GM12878 (cell line): Measurements from ENCODE around the gene BBS9. TPM values are rescaled to one million over a fixed set of nuclear protein-coding genes. Genes with fewer than 3 reads are reported as not detected.

ENCODE experiments used
- ATAC-seq: fragments of 200-7000 bp; cut with Tn5 transposase; 3 replicates; pipeline ENCODE4 v1.9.1; 2020; ENCODE audit warnings: mild to moderate bottlenecking, moderate library complexity
- BruUV-seq: library from RNA; stranded (reverse); fragments of 400-500 nt; replicated peaks from 2 replicates; lab custom pipeline; 2021; lab: Mats Ljungman, UMichigan
- CTCF ChIA-PET: fragments of 300-600 bp; sonication (Branson Sonifier 250); formaldehyde crosslinking; extraction: SDS; loops from one replicate; lab custom pipeline; 2021; ENCODE audit warnings: inconsistent platforms; lab: Yijun Ruan, JAX
- POLR2A ChIA-PET: fragments of 350-600 bp; formaldehyde crosslinking; extraction: SDS; loops from one replicate; lab custom pipeline; 2021; ENCODE audit warnings: inconsistent platforms; lab: Charles Lee
- RAD21 ChIA-PET: fragments of 300-600 bp; sonication (Branson Sonifier 250); formaldehyde crosslinking; loops from one replicate; lab custom pipeline; 2023; ENCODE audit warnings: antibody characterized with exemption; ENCODE audit not compliant: unreplicated experiment; lab: Charles Lee
- SMC1A ChIA-PET: fragments of 300-600 bp; sonication (Branson Sonifier 250); formaldehyde crosslinking; loops from one replicate; lab custom pipeline; 2023; ENCODE audit not compliant: unreplicated experiment, uncharacterized antibody; lab: Charles Lee
- DNase-seq: peaks from one replicate; pipeline ENCODE4 v3.0.0-alpha.2; 2011; ENCODE audit warnings: low read depth, low spot score
- FAIRE-seq: peaks from 3 replicates; lab custom pipeline; 2011; peaks lifted over from hg19 to GRCh38; lab: Jason Lieb, UNC
- H2AFZ ChIP-seq: 2 replicates; pipeline ENCODE4 v1.6.0; 2011; ENCODE audit warnings: low read depth, low read length, control low read depth; ENCODE audit not compliant: control insufficient read depth
- H3K27ac ChIP-seq: 2 replicates; pipeline ENCODE4 v1.5.1; 2011; ENCODE audit warnings: control low read depth; ENCODE audit not compliant: control insufficient read depth, insufficient read depth
- H3K27me3 ChIP-seq, 2 experiments: replicated peaks in 1 of 2; 2 replicates each; pipeline versions ENCODE4 v1.6.0 to v1.6.1; 2011; ENCODE audit warnings: low read length in 1 of 2; ENCODE audit not compliant: control insufficient read depth in 2 of 2, insufficient read depth in 2 of 2
- H3K36me3 ChIP-seq, 2 experiments: 2 replicates each; pipeline ENCODE4 v1.5.1; 2011; ENCODE audit warnings: low read length in 1 of 2; ENCODE audit not compliant: control insufficient read depth in 2 of 2, insufficient read depth in 2 of 2
- H3K4me1 ChIP-seq: 2 replicates; pipeline ENCODE4 v1.6.1; 2011; ENCODE audit warnings: mild to moderate bottlenecking, low read length, moderate library complexity, mixed read lengths; ENCODE audit not compliant: control insufficient read depth, insufficient read depth
- H3K4me2 ChIP-seq: 2 replicates; pipeline ENCODE4 v1.6.0; 2011; ENCODE audit warnings: control low read depth; ENCODE audit not compliant: control insufficient read depth, insufficient read depth
- H3K4me3 ChIP-seq: fragments of 200-600 bp; sonication (generic); 2 replicates; pipeline ENCODE4 v1.5.1; 2016
- H3K79me2 ChIP-seq: 2 replicates; pipeline ENCODE4 v1.6.0; 2011; ENCODE audit warnings: low read length; ENCODE audit not compliant: control insufficient read depth, insufficient read depth
- H3K9ac ChIP-seq: 2 replicates; pipeline ENCODE4 v1.8.0; 2011; ENCODE audit warnings: low read length, control low read depth, mixed read lengths; ENCODE audit not compliant: control insufficient read depth, insufficient read depth
- H3K9me3 ChIP-seq: replicated peaks from 3 replicates; pipeline ENCODE4 v1.5.1; 2011; ENCODE audit warnings: mild to moderate bottlenecking, low read length; ENCODE audit not compliant: control insufficient read depth, insufficient read depth
- H4K20me1 ChIP-seq: 2 replicates; pipeline ENCODE4 v1.6.0; 2011; ENCODE audit not compliant: control insufficient read depth, insufficient read depth
- BRCA1 ChIP-seq: IDR thresholded peaks from 2 replicates; pipeline ENCODE4 v1.6.1; 2011; ENCODE audit warnings: low read depth, low read length, improper control_type of control experiment
- CBX5 ChIP-seq: sonication (generic); IDR thresholded peaks from 2 replicates; pipeline ENCODE4 v1.6.1; 2016; ENCODE audit warnings: low read depth, moderate library complexity, mild to moderate bottlenecking, inconsistent platforms
- CHD4 ChIP-seq: fragments of 200-600 bp; sonication (generic); IDR thresholded peaks from 2 replicates; pipeline ENCODE4 v1.6.1; 2016; ENCODE audit warnings: mild to moderate bottlenecking
- CUX1 ChIP-seq: IDR thresholded peaks from 2 replicates; pipeline ENCODE4 v1.6.1; 2012; ENCODE audit warnings: improper control_type of control experiment, low read depth, low read length; ENCODE audit not compliant: insufficient replicate concordance
- GATAD2B ChIP-seq: fragments of 450-650 bp; conservative IDR thresholded peaks from 2 replicates; pipeline ENCODE4 v1.6.1; 2017; ENCODE audit warnings: low read depth, mild to moderate bottlenecking, moderate library complexity
- MLLT1 ChIP-seq: fragments of 450-650 bp; IDR thresholded peaks from 2 replicates; pipeline ENCODE4 v1.6.1; 2016; ENCODE audit warnings: mild to moderate bottlenecking
- MTA2 ChIP-seq: fragments of 450-650 bp; IDR thresholded peaks from 2 replicates; pipeline ENCODE4 v1.6.1; 2016; ENCODE audit warnings: low read depth, mild to moderate bottlenecking, moderate library complexity
- NRF1 ChIP-seq: conservative IDR thresholded peaks from 2 replicates; pipeline ENCODE4 v1.6.1; 2011; ENCODE audit warnings: mild to moderate bottlenecking, low read depth, low read length, improper control_type of control experiment
- SIX5 ChIP-seq: IDR thresholded peaks from 2 replicates; pipeline ENCODE4 v1.6.1; 2011; ENCODE audit warnings: mild to moderate bottlenecking, low read depth, low read length, moderate library complexity; ENCODE audit not compliant: severe bottlenecking
- SRF ChIP-seq, 2 experiments: IDR thresholded peaks; 2 replicates each; pipeline ENCODE4 v1.6.1; 2011; ENCODE audit warnings: low read depth in 2 of 2, low read length in 2 of 2, mild to moderate bottlenecking in 1 of 2, moderate library complexity in 1 of 2
- WGBS: methylation state at CpG from one replicate; pipeline ENCODE4 v1.1.6; 2016; ENCODE audit warnings: low lambda C conversion rate; ENCODE audit not compliant: insufficient replicate concordance, insufficient coverage; ENCODE audit errors: missing lambda C conversion rate; 5-methylcytosine and 5-hydroxymethylcytosine counted together
- in situ Hi-C: fragments of 300-500 bp; cut with MboI; formaldehyde crosslinking; loops from 9 replicates; pipeline ENCODE4 v1.14.3; 2018; ENCODE audit warnings: mixed read lengths
- intact Hi-C: fragments of 100-400 bp; cut with micrococcal nuclease; formaldehyde crosslinking; loops from one replicate; pipeline ENCODE4 v1.14.2; 2022; ENCODE audit not compliant: unreplicated experiment
- polyA plus RNA-seq, 11 experiments: library from polyadenylated mRNA; depleted of rRNA in 4 of 11; unstranded in 6 of 11; stranded (reverse) in 5 of 11; fragments of >200 nt; fragmentation: Nextera tagmentation in 4 of 11; fragmentation: Illumina TruSeq in 1 of 11; extraction: Ambion mirVana in 4 of 11; extraction: Trizol in 1 of 11; gene quantifications; 1 replicate in 1 of 11; 2 replicates in 10 of 11; pipeline versions ENCODE4 v1.2.1 to v1.2.3, GENCODE V29; 2011 to 2016; ENCODE audit warnings: inconsistent platforms in 2 of 11, missing spikeins in 2 of 11, low read depth in 1 of 11
- total RNA-seq, 4 experiments: library from RNA; depleted of rRNA in 3 of 4; stranded (reverse); fragments of >200 nt in 3 of 4; fragmentation: Illumina TruSeq in 1 of 4; extraction: Trizol in 1 of 4; gene quantifications; 2 replicates each; pipeline versions ENCODE4 v1.2.1 to v1.2.3, GENCODE V29; 2013 to 2021
- TF ChIP-seq, protein P1 (sequence below): fragments of 450-650 bp; IDR thresholded peaks from 2 replicates; pipeline ENCODE4 v1.6.1; 2017; ENCODE audit warnings: mild to moderate bottlenecking, moderate library complexity

Gene BBS9
- total and polyA plus RNA-seq, 10 of the 15 experiments (the other 5 are each of a cell fraction or from before 2014, with no cell fraction given), result 1.2 to 5.6 (median 2.3) TPM

DNA sequence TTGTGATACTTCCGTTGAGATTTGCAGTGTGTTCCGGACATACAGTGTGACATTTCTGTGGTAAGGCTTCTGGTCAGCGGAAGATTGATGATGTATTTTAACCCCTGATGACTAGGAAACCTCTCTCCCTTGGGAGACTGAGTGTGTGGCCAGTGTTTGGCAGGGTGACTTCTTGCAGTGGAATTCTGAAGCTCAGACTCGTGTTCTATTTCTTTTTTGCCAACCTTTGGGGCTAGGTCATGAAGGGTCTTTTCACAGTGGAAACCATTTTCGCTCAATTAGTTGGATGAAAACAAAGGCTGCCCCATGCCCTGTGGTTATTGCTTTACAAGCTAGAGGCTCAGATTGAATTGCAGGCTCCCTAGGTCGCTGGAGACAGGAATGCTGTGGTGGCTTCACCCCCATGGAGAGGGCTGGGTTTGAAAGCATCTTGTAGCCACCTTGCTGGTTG lies 288.9 kb downstream of the BBS9 start (continued):
- no peak for TF ChIP-seq CUX1
- TF ChIP-seq SRF (IDR thresholded peaks at IDR 0.05; ENCODE audit: low read depth in 2 of 2, low read length in 2 of 2), result no peak

DNA sequence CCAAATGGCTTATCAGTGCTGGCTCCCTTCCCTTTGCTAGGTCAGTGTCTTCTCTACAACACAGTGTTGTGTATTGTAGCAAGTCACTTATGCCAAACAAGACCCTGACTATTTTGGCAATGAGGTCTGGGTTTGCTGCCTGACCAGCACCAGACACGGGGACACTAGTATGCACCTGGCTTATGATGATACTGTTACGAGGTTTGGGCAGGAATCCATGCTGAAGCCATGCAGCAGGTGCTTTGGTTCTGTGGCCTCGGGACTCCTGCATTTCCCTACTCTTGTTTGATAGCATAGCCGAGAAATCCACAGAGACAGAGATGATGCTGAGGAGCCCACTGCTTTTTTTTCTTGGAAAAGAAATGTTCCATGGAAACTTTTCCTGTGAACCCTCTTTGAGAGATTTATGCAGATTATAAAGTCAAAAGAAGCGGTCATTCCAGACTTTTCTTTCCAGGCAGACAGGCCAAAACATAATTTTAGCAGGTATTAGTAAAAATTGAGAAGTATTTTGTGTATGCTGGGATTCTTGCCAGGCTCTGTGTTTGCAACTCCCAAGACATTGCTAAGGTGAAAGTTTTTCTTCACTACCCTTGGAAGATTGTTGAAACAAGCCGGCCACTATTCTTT lies 291.1 kb downstream of the BBS9 start:
- ChIA-PET CTCF (no interaction called here), RAD21 (no interaction called here)
- in situ Hi-C loops, result no loop called here
- TF ChIP-seq, protein P1, sequence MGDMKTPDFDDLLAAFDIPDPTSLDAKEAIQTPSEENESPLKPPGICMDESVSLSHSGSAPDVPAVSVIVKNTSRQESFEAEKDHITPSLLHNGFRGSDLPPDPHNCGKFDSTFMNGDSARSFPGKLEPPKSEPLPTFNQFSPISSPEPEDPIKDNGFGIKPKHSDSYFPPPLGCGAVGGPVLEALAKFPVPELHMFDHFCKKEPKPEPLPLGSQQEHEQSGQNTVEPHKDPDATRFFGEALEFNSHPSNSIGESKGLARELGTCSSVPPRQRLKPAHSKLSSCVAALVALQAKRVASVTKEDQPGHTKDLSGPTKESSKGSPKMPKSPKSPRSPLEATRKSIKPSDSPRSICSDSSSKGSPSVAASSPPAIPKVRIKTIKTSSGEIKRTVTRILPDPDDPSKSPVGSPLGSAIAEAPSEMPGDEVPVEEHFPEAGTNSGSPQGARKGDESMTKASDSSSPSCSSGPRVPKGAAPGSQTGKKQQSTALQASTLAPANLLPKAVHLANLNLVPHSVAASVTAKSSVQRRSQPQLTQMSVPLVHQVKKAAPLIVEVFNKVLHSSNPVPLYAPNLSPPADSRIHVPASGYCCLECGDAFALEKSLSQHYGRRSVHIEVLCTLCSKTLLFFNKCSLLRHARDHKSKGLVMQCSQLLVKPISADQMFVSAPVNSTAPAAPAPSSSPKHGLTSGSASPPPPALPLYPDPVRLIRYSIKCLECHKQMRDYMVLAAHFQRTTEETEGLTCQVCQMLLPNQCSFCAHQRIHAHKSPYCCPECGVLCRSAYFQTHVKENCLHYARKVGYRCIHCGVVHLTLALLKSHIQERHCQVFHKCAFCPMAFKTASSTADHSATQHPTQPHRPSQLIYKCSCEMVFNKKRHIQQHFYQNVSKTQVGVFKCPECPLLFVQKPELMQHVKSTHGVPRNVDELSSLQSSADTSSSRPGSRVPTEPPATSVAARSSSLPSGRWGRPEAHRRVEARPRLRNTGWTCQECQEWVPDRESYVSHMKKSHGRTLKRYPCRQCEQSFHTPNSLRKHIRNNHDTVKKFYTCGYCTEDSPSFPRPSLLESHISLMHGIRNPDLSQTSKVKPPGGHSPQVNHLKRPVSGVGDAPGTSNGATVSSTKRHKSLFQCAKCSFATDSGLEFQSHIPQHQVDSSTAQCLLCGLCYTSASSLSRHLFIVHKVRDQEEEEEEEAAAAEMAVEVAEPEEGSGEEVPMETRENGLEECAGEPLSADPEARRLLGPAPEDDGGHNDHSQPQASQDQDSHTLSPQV, result no peak
- TF ChIP-seq MLLT1 (no peak), NRF1 (no peak), BRCA1 (no peak), CHD4 (no peak), SIX5 (no peak), MTA2 (no peak), GATAD2B (no peak), CBX5 (no peak)

More for the DNA sequence above, 291.1 kb downstream of the BBS9 start:
- no TSS peak for BruUV-seq
- H3K4me1 ChIP-seq, result peaks cover 5% of the 10 kb centered on the region
- H3K4me2 ChIP-seq, result no peak overlapping the region
- H3K9ac ChIP-seq, result no peak overlapping the region
- ChIA-PET SMC1A (no interaction called here), POLR2A (no interaction called here)
- no peak overlapping the region for H3K4me3 ChIP-seq
- FAIRE-seq (no peak), ATAC-seq (no peak), DNase-seq (no peak)
- H3K36me3 ChIP-seq, result no peaks in the 10 kb centered on the region
- 16% methylated on average over 6 of the region's 6 CpGs for WGBS
- H3K79me2 ChIP-seq, result no peaks in the 10 kb centered on the region
- H2AFZ ChIP-seq, result no peak overlapping the region
- no peaks in the 10 kb centered on the region for H3K9me3 ChIP-seq
- intact Hi-C loops, result loop anchor here (5.0 to 10.0 kb wide), 3 partner anchors 176 to 322 kb away; no protein-coding TSS in a partner anchor
- no peaks in the 10 kb centered on the region for H3K27me3 ChIP-seq
- no peaks in the 10 kb centered on the region for H4K20me1 ChIP-seq
- no peak overlapping the region for H3K27ac ChIP-seq
